K562 (cell line): ENCODE data around the gene HBB. TPM values are rescaled to one million over a fixed set of nuclear protein-coding genes. Genes with fewer than 3 reads are reported as not detected.
"Not testable (repeated sequence)": the region's sequence is repeated elsewhere in the genome, so short reads cannot be mapped to it uniquely, and the experiment has no call there.

ENCODE experiments used
- ATAC-seq: fragments of 200-7000 bp; cut with Tn5 transposase; 3 replicates; pipeline ENCODE4 v1.9.1; 2020; ENCODE audit warnings: moderate library complexity
- BruUV-seq: library from RNA; stranded (reverse); fragments of 400-500 nt; replicated peaks from 2 replicates; lab custom pipeline; 2021; lab: Mats Ljungman, UMichigan
- CTCF ChIA-PET: fragments of 300-600 bp; formaldehyde crosslinking; extraction: SDS; loops from one replicate; lab custom pipeline; 2021; ENCODE audit warnings: low intra/inter-chr PET ratio; lab: Yijun Ruan, JAX
- POLR2A ChIA-PET: fragments of 300-600, 350-650 bp; sonication (Branson Sonifier 250); formaldehyde crosslinking; extraction: SDS; loops from one replicate; lab custom pipeline; 2021; ENCODE audit warnings: antibody characterized with exemption, inconsistent platforms; lab: Yijun Ruan, JAX
- DNase-seq, 4 experiments: peaks; one replicate each; pipeline versions ENCODE4 v3.0.0 to v3.0.0-alpha.2; 2011 to 2018; ENCODE audit warnings: low spot score in 3 of 4, mixed read lengths in 3 of 4; ENCODE audit errors: extremely low read depth in 1 of 4
- FAIRE-seq: peaks from 2 replicates; lab custom pipeline; 2011; peaks lifted over from hg19 to GRCh38; lab: Jason Lieb, UNC
- H2AFZ ChIP-seq: 2 replicates; pipeline ENCODE4 v1.6.0; 2011; ENCODE audit warnings: low read depth, low read length, control low read depth, inconsistent platforms
- H3K27ac ChIP-seq: fragments of 200-600 bp; 3 replicates; pipeline ENCODE4 v1.8.0; 2011; ENCODE audit warnings: low read depth, mild to moderate bottlenecking, control low read depth, inconsistent platforms, low read length, moderate library complexity, mixed read lengths; ENCODE audit errors: extremely low read depth
- H3K27me3 ChIP-seq, 2 experiments: fragments of 300-600 bp in 1 of 2; 2 replicates in 1 of 2; 3 replicates in 1 of 2; pipeline versions ENCODE4 v1.6.0 to v1.8.0; 2011; ENCODE audit warnings: inconsistent platforms in 2 of 2, low read length in 2 of 2, mild to moderate bottlenecking in 1 of 2, mixed read lengths in 1 of 2, moderate library complexity in 1 of 2; ENCODE audit not compliant: control insufficient read depth in 2 of 2, insufficient read depth in 2 of 2
- H3K36me3 ChIP-seq: fragments of 300-600 bp; 3 replicates; pipeline ENCODE4 v1.8.0; 2011; ENCODE audit warnings: mild to moderate bottlenecking, low read length, inconsistent platforms; ENCODE audit not compliant: control insufficient read depth, insufficient read depth
- H3K4me1 ChIP-seq, 2 experiments: fragments of 200-600 bp in 1 of 2; replicated peaks in 1 of 2; 2 replicates in 1 of 2; 3 replicates in 1 of 2; pipeline versions ENCODE4 v1.5.1 to v1.8.0; 2011; ENCODE audit warnings: inconsistent platforms in 2 of 2, low read length in 2 of 2, mild to moderate bottlenecking in 1 of 2, mixed read lengths in 1 of 2, moderate library complexity in 1 of 2; ENCODE audit not compliant: control insufficient read depth in 2 of 2, insufficient read depth in 2 of 2
- H3K4me2 ChIP-seq: 2 replicates; pipeline ENCODE4 v1.6.1; 2011; ENCODE audit warnings: low read length, control low read depth, inconsistent platforms, mixed read lengths; ENCODE audit not compliant: insufficient read depth
- H3K4me3 ChIP-seq: fragments of 200-600 bp; sonication (generic), shearing (Covaris generic); 2 replicates; pipeline ENCODE4 v1.5.1; 2016; ENCODE audit warnings: control low read depth, inconsistent platforms
- H3K79me2 ChIP-seq: fragments of 200-600 bp; 3 replicates; pipeline ENCODE4 v1.8.0; 2011; ENCODE audit warnings: low read length, inconsistent platforms; ENCODE audit not compliant: control insufficient read depth, insufficient read depth
- H3K9ac ChIP-seq, 2 experiments: 2 replicates each; pipeline versions ENCODE4 v1.6.0 to v1.6.1; 2011; ENCODE audit warnings: low read depth in 2 of 2, low read length in 2 of 2, control low read depth in 1 of 2, inconsistent platforms in 1 of 2, mild to moderate bottlenecking in 1 of 2, mixed read lengths in 1 of 2; ENCODE audit not compliant: insufficient read depth in 1 of 2
- H3K9me1 ChIP-seq: one replicate; pipeline ENCODE4 v1.6.0; 2011; ENCODE audit warnings: inconsistent platforms, mild to moderate bottlenecking, low read length, moderate library complexity; ENCODE audit not compliant: control insufficient read depth, insufficient read depth
- H3K9me3 ChIP-seq: replicated peaks from 2 replicates; pipeline ENCODE4 v1.5.1; 2011; ENCODE audit warnings: low read depth, low read length, inconsistent platforms; ENCODE audit not compliant: control insufficient read depth, insufficient read depth
- H4K20me1 ChIP-seq: replicated peaks from 2 replicates; pipeline ENCODE4 v1.6.1; 2011; ENCODE audit warnings: low read length, inconsistent platforms, mixed read lengths; ENCODE audit not compliant: control insufficient read depth, insufficient read depth
- ELF4 ChIP-seq: fragments of 450-650 bp; formaldehyde crosslinking; IDR thresholded peaks from 2 replicates; pipeline ENCODE4 v1.4.0; 2022; ENCODE audit warnings: missing genetic modification characterization
- RBFOX2 ChIP-seq: fragments of 200-400 bp; formaldehyde crosslinking; IDR thresholded peaks from 2 replicates; pipeline ENCODE4 v1.6.1; 2017; ENCODE audit warnings: low read depth, mild to moderate bottlenecking, low read length, moderate library complexity
- WGBS: fragments of 100-300 bp; shearing (Covaris generic); methylation state at CpG from one replicate; pipeline ENCODE4 v1.1.6; 2016; ENCODE audit warnings: low coverage, mixed read lengths; ENCODE audit not compliant: insufficient coverage; ENCODE audit errors: missing lambda C conversion rate; 5-methylcytosine and 5-hydroxymethylcytosine counted together
- in situ Hi-C: fragments of 300-500 bp; cut with MboI; formaldehyde crosslinking; loops from 4 replicates; pipeline ENCODE4 v1.15.0; 2018; ENCODE audit warnings: inconsistent platforms, mixed read lengths
- intact Hi-C: fragments of 100-400 bp; cut with micrococcal nuclease; formaldehyde crosslinking; loops from 2 replicates; pipeline ENCODE4 v1.14.2; 2022
- polyA plus RNA-seq, 8 experiments: library from polyadenylated mRNA; depleted of rRNA in 4 of 8; stranded (reverse) in 5 of 8; unstranded in 3 of 8; fragments of >200 nt; fragmentation: Nextera tagmentation in 2 of 8; fragmentation: Illumina TruSeq in 1 of 8; extraction: Ambion mirVana in 2 of 8; extraction: Trizol in 1 of 8; gene quantifications; 2 replicates each; pipeline versions ENCODE4 v1.2.1 to v1.2.3, GENCODE V29; 2011 to 2014; ENCODE audit warnings: inconsistent platforms in 1 of 8, missing spikeins in 1 of 8
- total RNA-seq, 7 experiments: library from RNA; depleted of rRNA in 6 of 7; stranded (reverse); fragments of >200 nt in 6 of 7; fragmentation: Illumina TruSeq in 2 of 7; extraction: Trizol in 2 of 7; gene quantifications; 2 replicates each; pipeline versions ENCODE4 v1.2.1 to v1.2.3, GENCODE V29; 2011 to 2021; ENCODE audit warnings: low replicate concordance in 1 of 7
- TF ChIP-seq, protein P1 (sequence below), 2 experiments: fragments of 450-650 bp; IDR thresholded peaks; 2 replicates each; pipeline ENCODE4 v1.6.1; 2018; ENCODE audit warnings: mild to moderate bottlenecking in 2 of 2, low read depth in 1 of 2; ENCODE audit not compliant: partially characterized antibody in 2 of 2
- TF ChIP-seq, protein P2 (sequence below), 2 experiments: fragments of 450-650 bp; IDR thresholded peaks; 2 replicates each; pipeline ENCODE4 v1.6.1; 2016

Gene HBB
- total and polyA plus RNA-seq, 9 of the 15 experiments (the other 6 are each of a cell fraction or from before 2014, with no cell fraction given), result 0.33 to 3.4 (median 1.2) TPM; not detected in 2

DNA sequence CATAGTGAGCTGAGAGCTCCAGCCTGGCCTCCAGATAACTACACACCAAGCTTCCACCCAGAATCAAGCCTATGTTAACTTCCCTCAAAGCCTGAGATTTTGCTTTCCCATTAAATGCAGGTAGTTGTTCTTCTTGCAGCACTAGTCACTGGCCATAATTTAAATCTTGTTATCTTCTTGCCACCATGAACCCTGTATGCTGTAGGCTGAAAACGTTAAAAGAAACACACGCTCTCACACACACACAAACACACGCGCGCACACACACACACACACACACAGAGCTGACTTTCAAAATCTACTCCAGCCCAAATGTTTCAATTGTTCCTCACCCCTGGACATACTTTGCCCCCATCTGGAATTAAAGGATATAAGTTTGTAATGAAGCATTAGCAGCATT lies 26.6 kb upstream of the HBB start:
- in situ Hi-C loops, H3K9me3 ChIP-seq, H4K20me1 ChIP-seq, H3K9me1 ChIP-seq, BruUV-seq, H2AFZ ChIP-seq, CTCF ChIA-PET, ATAC-seq, H3K27me3 ChIP-seq, FAIRE-seq: not testable (repeated sequence)
- 2% methylated on average over 5 of the region's 5 CpGs for WGBS
- Histone ChIP-seq H3K36me3 (peaks cover 23% of the 10 kb centered on the region), H3K4me2 (peak overlapping the region; percentile 94), H3K9ac (peak overlapping the region; percentile 70 to 87), H3K79me2 (peaks cover 72% of the 10 kb centered on the region), H3K4me1 (peaks cover 18 to 31% of the 10 kb centered on the region in 2 experiments), H3K27ac (peak overlapping the region; percentile 43; the same call in 2 of the 3 replicates), H3K4me3 (peak overlapping the region; percentile 58)
- POLR2A ChIA-PET, result interaction anchor here (0.8 to 6.9 kb wide), 4 partner anchors 15 to 35 kb away, joined by 3 to 30 read pairs (median 13); partner anchors contain the start of gene HBE1
- DNase-seq, result peak in 1 of 4 experiments; percentile 39
- TF ChIP-seq ELF4 (CRISPR knock-in tag) (peak; percentile 11; the same call in 1 of the 2 replicates), RBFOX2 (0 out of 2 replicates have a peak, but pooled peaks have one; percentile 27)
- TF ChIP-seq, protein P1, sequence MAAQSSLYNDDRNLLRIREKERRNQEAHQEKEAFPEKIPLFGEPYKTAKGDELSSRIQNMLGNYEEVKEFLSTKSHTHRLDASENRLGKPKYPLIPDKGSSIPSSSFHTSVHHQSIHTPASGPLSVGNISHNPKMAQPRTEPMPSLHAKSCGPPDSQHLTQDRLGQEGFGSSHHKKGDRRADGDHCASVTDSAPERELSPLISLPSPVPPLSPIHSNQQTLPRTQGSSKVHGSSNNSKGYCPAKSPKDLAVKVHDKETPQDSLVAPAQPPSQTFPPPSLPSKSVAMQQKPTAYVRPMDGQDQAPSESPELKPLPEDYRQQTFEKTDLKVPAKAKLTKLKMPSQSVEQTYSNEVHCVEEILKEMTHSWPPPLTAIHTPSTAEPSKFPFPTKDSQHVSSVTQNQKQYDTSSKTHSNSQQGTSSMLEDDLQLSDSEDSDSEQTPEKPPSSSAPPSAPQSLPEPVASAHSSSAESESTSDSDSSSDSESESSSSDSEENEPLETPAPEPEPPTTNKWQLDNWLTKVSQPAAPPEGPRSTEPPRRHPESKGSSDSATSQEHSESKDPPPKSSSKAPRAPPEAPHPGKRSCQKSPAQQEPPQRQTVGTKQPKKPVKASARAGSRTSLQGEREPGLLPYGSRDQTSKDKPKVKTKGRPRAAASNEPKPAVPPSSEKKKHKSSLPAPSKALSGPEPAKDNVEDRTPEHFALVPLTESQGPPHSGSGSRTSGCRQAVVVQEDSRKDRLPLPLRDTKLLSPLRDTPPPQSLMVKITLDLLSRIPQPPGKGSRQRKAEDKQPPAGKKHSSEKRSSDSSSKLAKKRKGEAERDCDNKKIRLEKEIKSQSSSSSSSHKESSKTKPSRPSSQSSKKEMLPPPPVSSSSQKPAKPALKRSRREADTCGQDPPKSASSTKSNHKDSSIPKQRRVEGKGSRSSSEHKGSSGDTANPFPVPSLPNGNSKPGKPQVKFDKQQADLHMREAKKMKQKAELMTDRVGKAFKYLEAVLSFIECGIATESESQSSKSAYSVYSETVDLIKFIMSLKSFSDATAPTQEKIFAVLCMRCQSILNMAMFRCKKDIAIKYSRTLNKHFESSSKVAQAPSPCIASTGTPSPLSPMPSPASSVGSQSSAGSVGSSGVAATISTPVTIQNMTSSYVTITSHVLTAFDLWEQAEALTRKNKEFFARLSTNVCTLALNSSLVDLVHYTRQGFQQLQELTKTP (IDR thresholded peaks at IDR 0.05; ENCODE audit: low read depth in 1 of 2, partially characterized antibody in 2 of 2), result peak in 1 of 2 experiments; percentile 14
- TF ChIP-seq, protein P2, sequence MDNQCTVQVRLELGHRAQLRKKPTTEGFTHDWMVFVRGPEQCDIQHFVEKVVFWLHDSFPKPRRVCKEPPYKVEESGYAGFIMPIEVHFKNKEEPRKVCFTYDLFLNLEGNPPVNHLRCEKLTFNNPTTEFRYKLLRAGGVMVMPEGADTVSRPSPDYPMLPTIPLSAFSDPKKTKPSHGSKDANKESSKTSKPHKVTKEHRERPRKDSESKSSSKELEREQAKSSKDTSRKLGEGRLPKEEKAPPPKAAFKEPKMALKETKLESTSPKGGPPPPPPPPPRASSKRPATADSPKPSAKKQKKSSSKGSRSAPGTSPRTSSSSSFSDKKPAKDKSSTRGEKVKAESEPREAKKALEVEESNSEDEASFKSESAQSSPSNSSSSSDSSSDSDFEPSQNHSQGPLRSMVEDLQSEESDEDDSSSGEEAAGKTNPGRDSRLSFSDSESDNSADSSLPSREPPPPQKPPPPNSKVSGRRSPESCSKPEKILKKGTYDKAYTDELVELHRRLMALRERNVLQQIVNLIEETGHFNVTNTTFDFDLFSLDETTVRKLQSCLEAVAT (IDR thresholded peaks at IDR 0.05), result peak; percentile 61 to 73; a peak in 3 of 4 replicates
- intact Hi-C loops, result loop anchor here (2.0 kb wide), 1 partner anchor 35 kb away; no protein-coding TSS in a partner anchor
